ENCODE results near the gene SVOP. TPM values are rescaled to one million over a fixed set of nuclear protein-coding genes. Genes with fewer than 3 reads are reported as not detected.
"Not testable (repeated sequence)": the region's sequence is repeated elsewhere in the genome, so short reads cannot be mapped to it uniquely, and the experiment has no call there.

Gene SVOP
- total RNA-seq, 2 donors from 2014 or later, result not detected

DNA sequence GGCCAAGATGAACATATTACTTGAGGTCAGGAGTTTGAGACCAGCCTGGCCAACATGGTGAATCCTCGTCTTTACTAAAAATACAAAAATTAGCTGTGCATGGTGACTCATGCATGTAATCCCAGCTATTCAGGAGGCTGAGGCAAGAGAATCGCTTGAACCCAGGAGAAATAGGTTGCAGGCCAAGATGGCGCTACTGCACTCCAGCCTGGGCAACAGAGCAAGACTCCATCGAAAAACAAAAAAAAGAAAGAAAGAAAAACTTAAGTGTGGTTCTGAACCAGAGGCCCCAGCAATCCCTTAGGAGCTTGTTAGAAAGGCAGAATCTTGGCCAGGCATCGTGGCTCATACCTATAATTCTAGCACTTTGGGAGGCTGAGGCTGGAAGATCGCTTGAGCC, 24.5 kb downstream of the SVOP start:
- H3K4me1 Mint-ChIP-seq, result no peaks in the 10 kb centered on the region

DNA sequence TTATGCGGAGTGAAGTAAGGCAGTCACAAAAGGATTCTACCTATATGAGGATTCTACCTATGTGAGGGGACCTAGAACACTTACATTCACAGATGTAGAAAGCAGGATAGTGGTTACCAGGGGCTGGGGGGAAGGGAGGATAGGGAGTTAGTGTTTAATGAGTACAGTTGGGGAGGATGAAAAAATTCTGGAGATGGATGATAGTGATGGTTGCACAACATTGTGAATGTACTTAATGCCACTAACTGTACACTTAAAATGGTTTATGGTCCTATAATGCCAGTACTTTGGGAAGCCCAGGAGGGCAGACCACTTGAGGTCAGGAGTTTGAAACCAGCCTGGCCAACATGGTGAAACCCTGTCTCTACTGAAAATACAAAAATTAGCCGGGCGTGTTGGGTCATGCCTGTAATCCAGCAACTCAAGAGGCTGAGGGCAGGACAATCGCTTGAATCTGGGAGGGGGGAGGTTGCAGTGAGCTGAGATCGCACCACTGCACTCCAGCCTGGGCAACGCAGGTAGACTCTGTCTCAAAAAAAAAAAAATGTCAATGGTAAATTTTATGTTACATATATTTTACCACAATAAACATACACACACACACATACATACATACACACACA, 25.4 kb downstream of the SVOP start:
- H3K9me3 ChIP-seq (ENCODE audit: control insufficient read depth, low read length), result no peaks in the 10 kb centered on the region
- no peaks in the 10 kb centered on the region for H3K27me3 ChIP-seq (ENCODE audit: control insufficient read depth, insufficient read depth, low read length, poor library complexity, severe bottlenecking)
- 95 to 96% methylated on average over 4 to 5 of the region's 6 CpGs for WGBS, 2 experiments (ENCODE audit: insufficient coverage in 1 of 2, insufficient read length in 1 of 2)
- H3K4me1 ChIP-seq (ENCODE audit: control insufficient read depth, insufficient read depth, low read length), result no peaks in the 10 kb centered on the region
- TF ChIP-seq, protein P1, sequence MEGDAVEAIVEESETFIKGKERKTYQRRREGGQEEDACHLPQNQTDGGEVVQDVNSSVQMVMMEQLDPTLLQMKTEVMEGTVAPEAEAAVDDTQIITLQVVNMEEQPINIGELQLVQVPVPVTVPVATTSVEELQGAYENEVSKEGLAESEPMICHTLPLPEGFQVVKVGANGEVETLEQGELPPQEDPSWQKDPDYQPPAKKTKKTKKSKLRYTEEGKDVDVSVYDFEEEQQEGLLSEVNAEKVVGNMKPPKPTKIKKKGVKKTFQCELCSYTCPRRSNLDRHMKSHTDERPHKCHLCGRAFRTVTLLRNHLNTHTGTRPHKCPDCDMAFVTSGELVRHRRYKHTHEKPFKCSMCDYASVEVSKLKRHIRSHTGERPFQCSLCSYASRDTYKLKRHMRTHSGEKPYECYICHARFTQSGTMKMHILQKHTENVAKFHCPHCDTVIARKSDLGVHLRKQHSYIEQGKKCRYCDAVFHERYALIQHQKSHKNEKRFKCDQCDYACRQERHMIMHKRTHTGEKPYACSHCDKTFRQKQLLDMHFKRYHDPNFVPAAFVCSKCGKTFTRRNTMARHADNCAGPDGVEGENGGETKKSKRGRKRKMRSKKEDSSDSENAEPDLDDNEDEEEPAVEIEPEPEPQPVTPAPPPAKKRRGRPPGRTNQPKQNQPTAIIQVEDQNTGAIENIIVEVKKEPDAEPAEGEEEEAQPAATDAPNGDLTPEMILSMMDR (conservative IDR thresholded peaks at IDR 0.05), result no peak
- no peak for DNase-seq
- no peaks in the 10 kb centered on the region for H3K36me3 Mint-ChIP-seq (ENCODE audit: low read depth)
- no peak overlapping the region for H3K27ac ChIP-seq (ENCODE audit: low read depth, low read length)
- H3K36me3 ChIP-seq (ENCODE audit: control insufficient read depth, insufficient read depth, low read length), result no peaks in the 10 kb centered on the region
- H3K4me3 Mint-ChIP-seq, result no peak overlapping the region
- H3K27ac Mint-ChIP-seq, result no peak overlapping the region
- no peak overlapping the region for H3K4me3 ChIP-seq (ENCODE audit: low read length)
- H3K9ac ChIP-seq (ENCODE audit: extremely low read depth, low read length, poor library complexity, severe bottlenecking), result no peak overlapping the region
- H3K27me3 Mint-ChIP-seq (ENCODE audit: insufficient read depth), result no peaks in the 10 kb centered on the region
- peaks cover 16% of the 10 kb centered on the region for H3K9me3 Mint-ChIP-seq
- H3K4me1 Mint-ChIP-seq, result no peaks in the 10 kb centered on the region

More for the DNA sequence above, 24.5 kb downstream of the SVOP start:
- TF ChIP-seq, protein P1 (conservative IDR thresholded peaks at IDR 0.05), result no peak
- Histone ChIP-seq H3K9ac (ENCODE audit: extremely low read depth, low read length, poor library complexity, severe bottlenecking) (no peak overlapping the region), H3K27ac (ENCODE audit: low read depth, low read length) (no peak overlapping the region), H3K27me3 (ENCODE audit: control insufficient read depth, insufficient read depth, low read length, poor library complexity, severe bottlenecking) (no peaks in the 10 kb centered on the region), H3K4me3 (ENCODE audit: low read length) (no peak overlapping the region), H3K4me1 (ENCODE audit: control insufficient read depth, insufficient read depth, low read length) (no peaks in the 10 kb centered on the region), H3K9me3 (ENCODE audit: control insufficient read depth, low read length) (no peaks in the 10 kb centered on the region), H3K36me3 (ENCODE audit: control insufficient read depth, insufficient read depth, low read length) (no peaks in the 10 kb centered on the region)
- 82 to 85% methylated on average over 6 of the region's 6 CpGs for WGBS, 2 experiments (ENCODE audit: insufficient coverage in 1 of 2, insufficient read length in 1 of 2)
- DNase-seq, result no peak
- Mint-ChIP-seq H3K27ac (no peak overlapping the region), H3K27me3 (ENCODE audit: insufficient read depth) (no peaks in the 10 kb centered on the region), H3K36me3 (ENCODE audit: low read depth) (no peaks in the 10 kb centered on the region), H3K9me3 (peaks cover 16% of the 10 kb centered on the region), H3K4me3 (no peak overlapping the region)

DNA sequence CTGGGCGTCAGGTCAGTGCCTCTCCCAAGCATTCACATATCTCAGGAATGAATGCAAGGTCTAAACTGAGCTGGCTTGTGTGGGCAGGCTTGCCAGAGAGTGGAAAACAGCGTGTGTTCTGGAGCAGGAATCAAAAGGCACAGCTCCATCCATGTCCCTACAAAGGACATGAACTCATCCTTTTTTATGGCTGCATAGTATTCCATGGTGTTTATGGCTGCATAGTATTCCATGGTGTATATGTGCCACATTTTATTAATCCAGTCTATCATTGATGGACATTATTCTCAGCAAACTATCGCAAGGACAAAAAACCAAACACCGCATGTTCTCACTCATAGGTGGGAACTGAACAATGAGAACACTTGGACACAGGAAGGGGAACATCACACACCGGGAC, 30.8 kb downstream of the SVOP start:
- WGBS, 2 experiments (ENCODE audit: insufficient coverage in 1 of 2, insufficient read length in 1 of 2), result 58 to 83% methylated on average over 1 to 3 of the region's 5 CpGs
- not testable (repeated sequence) for H3K9ac ChIP-seq (ENCODE audit: extremely low read depth, low read length, poor library complexity, severe bottlenecking); H3K4me1 ChIP-seq (ENCODE audit: control insufficient read depth, insufficient read depth, low read length); H3K4me3 ChIP-seq (ENCODE audit: low read length); H3K4me3 Mint-ChIP-seq; H3K9me3 Mint-ChIP-seq; DNase-seq; H3K9me3 ChIP-seq (ENCODE audit: control insufficient read depth, low read length); H3K27ac Mint-ChIP-seq; H3K36me3 ChIP-seq (ENCODE audit: control insufficient read depth, insufficient read depth, low read length); H3K27ac ChIP-seq (ENCODE audit: low read depth, low read length); H3K27me3 Mint-ChIP-seq (ENCODE audit: insufficient read depth); H3K4me1 Mint-ChIP-seq; H3K36me3 Mint-ChIP-seq (ENCODE audit: low read depth)
- H3K27me3 ChIP-seq (ENCODE audit: control insufficient read depth, insufficient read depth, low read length, poor library complexity, severe bottlenecking), result peaks cover 13% of the 10 kb centered on the region

DNA sequence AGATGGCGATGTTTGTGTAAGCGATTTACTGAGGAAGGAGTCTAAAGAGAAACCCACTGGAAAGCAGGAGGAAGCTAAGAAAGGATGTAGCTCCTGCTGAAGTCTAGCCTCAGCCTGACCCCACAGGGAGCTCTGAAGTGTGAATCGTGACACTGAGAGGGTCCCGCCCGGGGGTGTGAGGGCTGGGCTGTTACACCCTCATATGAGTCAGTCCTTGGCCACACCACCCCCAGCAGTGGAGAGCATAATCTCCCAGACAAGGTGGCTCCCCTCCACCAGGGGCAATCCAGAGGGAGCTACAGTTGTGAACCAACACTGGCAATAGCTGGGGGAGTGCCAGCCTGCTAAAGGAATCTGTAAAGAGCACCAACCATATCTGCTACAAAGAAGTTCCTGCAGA, 31.5 kb downstream of the SVOP start:
- peak; percentile 46 for DNase-seq
- Mint-ChIP-seq H3K4me3 (no peak overlapping the region), H3K9me3 (no peaks in the 10 kb centered on the region), H3K36me3 (ENCODE audit: low read depth) (no peaks in the 10 kb centered on the region), H3K27me3 (ENCODE audit: insufficient read depth) (peaks cover 2% of the 10 kb centered on the region), H3K27ac (no peak overlapping the region), H3K4me1 (no peaks in the 10 kb centered on the region)
- no peaks in the 10 kb centered on the region for H3K36me3 ChIP-seq (ENCODE audit: control insufficient read depth, insufficient read depth, low read length)
- 52 to 53% methylated on average over 4 to 5 of the region's 5 CpGs for WGBS, 2 experiments (ENCODE audit: insufficient coverage in 1 of 2, insufficient read length in 1 of 2)
- H3K4me1 ChIP-seq (ENCODE audit: control insufficient read depth, insufficient read depth, low read length), result no peaks in the 10 kb centered on the region
- H3K9me3 ChIP-seq (ENCODE audit: control insufficient read depth, low read length), result no peaks in the 10 kb centered on the region
- H3K27me3 ChIP-seq (ENCODE audit: control insufficient read depth, insufficient read depth, low read length, poor library complexity, severe bottlenecking), result peaks cover 13% of the 10 kb centered on the region
- H3K27ac ChIP-seq (ENCODE audit: low read depth, low read length), result no peak overlapping the region
- no peak overlapping the region for H3K9ac ChIP-seq (ENCODE audit: extremely low read depth, low read length, poor library complexity, severe bottlenecking)
- H3K4me3 ChIP-seq (ENCODE audit: low read length), result no peak overlapping the region
- TF ChIP-seq, protein P1 (conservative IDR thresholded peaks at IDR 0.05), result no peak
